Kidney epithelial cell (primary cell): ENCODE results near the gene CRYZL1. TPM values are rescaled to one million over a fixed set of nuclear protein-coding genes. Genes with fewer than 3 reads are reported as not detected.
A peak's percentile ranks its signal among the peaks of the same experiment; 100 is the strongest.

Source experiments
- DNase-seq: peaks from one replicate; pipeline ENCODE4 v3.0.0-alpha.2; 2010; ENCODE audit warnings: low read depth
- H3K27me3 ChIP-seq: 2 replicates; pipeline ENCODE4 v1.6.0; 2011; ENCODE audit warnings: low read length; ENCODE audit not compliant: control insufficient read depth, insufficient read depth
- H3K36me3 ChIP-seq: 2 replicates; pipeline ENCODE4 v1.5.1; 2011; ENCODE audit warnings: low read length; ENCODE audit not compliant: control insufficient read depth, insufficient read depth
- H3K4me3 ChIP-seq: 2 replicates; pipeline ENCODE4 v1.5.1; 2011; ENCODE audit warnings: low read depth, mild to moderate bottlenecking, control low read depth, low read length
- CTCF ChIP-seq: IDR thresholded peaks from 2 replicates; pipeline ENCODE4 v1.5.1; 2011; ENCODE audit warnings: mild to moderate bottlenecking, moderate library complexity, low read length, control low read depth, inconsistent platforms; ENCODE audit not compliant: insufficient read depth, poor library complexity, severe bottlenecking
- total RNA-seq: library from RNA; depleted of rRNA; stranded (reverse); fragments of >200 nt; gene quantifications from 2 replicates; pipeline ENCODE4 v1.2.3, GENCODE V29; 2015

The CRYZL1 gene
- total RNA-seq, 1 donor from 2014 or later: 12.6 TPM

DNA sequence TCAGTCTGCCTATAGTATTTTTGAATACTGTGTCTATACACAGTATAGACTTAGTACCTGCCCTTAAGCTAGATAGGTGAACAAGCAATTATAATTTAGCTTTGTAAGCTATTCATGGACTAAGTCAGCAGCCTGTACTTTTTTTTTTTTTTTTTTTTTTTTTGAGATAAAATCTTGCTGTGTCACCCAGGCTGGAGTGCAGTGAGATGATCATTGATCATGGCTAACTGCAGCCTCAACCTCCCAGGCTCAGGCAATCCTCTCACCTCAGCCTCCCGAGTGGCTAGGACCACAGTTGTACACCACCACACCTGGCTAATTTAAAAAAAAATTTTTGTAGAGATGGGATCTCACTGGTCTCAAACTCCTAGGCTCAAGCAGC, 18.0 kb upstream of the CRYZL1 start:
- Histone ChIP-seq H3K27me3 (no peaks in the 10 kb centered on the region), H3K36me3 (no peaks in the 10 kb centered on the region), H3K4me3 (no peak overlapping the region)
- no peak for TF ChIP-seq CTCF
- no peak for DNase-seq

GRCh38 chr21:33658919-33659567, 17.5 kb upstream of the CRYZL1 start:
- H3K36me3 ChIP-seq: no peaks in the 10 kb centered on the region
- H3K27me3 ChIP-seq: no peaks in the 10 kb centered on the region
- no peak for DNase-seq
- no peak for TF ChIP-seq CTCF
- no peak overlapping the region for H3K4me3 ChIP-seq

DNA sequence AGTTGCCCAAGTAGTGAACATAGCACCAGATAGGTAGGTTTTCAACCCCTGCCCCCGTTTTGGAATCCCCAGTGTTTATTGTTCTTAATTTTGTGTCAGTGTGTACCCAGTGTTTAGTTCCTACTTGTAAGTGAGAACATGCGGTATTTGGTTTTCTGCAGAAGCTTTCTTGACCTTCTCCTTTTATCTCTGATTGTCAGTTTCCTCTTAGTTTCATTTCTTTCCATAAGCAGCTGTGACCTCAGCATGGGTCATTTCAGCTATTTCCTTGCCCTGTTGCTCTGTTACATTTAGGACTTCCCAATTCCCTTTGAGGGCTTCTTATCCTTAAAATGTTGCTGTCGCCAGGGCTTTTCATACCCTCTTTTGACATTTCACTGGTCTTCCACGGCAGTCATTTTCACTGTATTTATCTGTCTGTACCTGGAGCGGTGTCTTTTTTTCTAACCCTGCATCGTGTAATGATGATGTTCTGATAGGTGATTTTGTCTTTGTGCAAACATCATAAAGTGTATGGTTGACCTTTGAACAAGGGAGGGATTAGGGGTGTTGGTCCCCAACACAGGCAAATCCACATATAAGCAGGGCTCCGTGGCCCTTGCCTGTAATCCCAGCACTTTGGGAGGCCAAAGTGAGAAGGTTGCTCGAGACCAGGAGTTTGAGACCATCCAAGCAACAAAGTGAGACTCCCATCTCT, 15.7 kb upstream of the CRYZL1 start:
- Histone ChIP-seq H3K36me3 (no peaks in the 10 kb centered on the region), H3K27me3 (no peaks in the 10 kb centered on the region), H3K4me3 (no peak overlapping the region)
- no peak for DNase-seq
- TF ChIP-seq CTCF: no peak

DNA sequence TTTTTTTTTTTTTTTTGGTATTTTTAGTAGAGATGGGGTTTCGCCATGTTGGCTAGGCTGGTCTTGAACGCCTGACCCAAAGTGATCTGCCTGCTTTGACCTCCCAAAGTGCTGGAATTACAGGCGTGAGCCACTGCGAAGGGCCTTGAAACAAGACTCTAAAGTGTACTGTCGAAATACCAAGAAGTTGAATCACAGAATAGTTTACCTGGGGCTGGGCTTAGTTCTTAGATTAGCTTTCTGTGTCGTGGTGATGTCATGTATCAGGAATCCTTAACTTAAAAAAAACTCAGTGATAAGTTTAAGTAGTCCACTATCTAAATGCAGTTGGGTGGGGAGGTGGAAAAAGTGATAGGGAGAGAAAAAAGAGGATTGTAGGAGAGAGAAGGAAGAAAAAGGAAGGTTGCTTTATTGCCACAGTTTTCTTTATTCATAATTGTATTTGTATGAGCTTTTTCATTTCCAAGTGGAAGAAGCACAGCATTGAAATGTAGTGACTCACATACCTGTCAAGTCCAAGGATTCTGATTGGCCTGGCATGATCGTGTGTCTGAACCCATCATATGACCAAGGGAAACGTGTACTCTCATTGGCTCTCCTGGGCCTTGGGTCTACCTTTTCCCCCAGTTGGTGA, 14.2 kb upstream of the CRYZL1 start:
- H3K4me3 ChIP-seq: no peak overlapping the region
- no peak for TF ChIP-seq CTCF
- peak; percentile 96 for DNase-seq
- no peaks in the 10 kb centered on the region for H3K27me3 ChIP-seq
- H3K36me3 ChIP-seq: no peaks in the 10 kb centered on the region

GRCh38 chr21:33654412-33654811, 12.9 kb upstream of the CRYZL1 start:
- Histone ChIP-seq H3K4me3 (no peak overlapping the region), H3K27me3 (no peaks in the 10 kb centered on the region), H3K36me3 (no peaks in the 10 kb centered on the region)
- DNase-seq: no peak
- no peak for TF ChIP-seq CTCF
